Pericardium fibroblast (primary cell): ENCODE results near the gene LRRC71. TPM values are rescaled to one million over a fixed set of nuclear protein-coding genes. Genes with fewer than 3 reads are reported as not detected.

Source experiments
- total RNA-seq: library from RNA; depleted of rRNA; stranded (reverse); fragments of >200 nt; gene quantifications from 2 replicates; pipeline ENCODE4 v1.2.3, GENCODE V29; 2015

LRRC71 gene
- total RNA-seq = not detected in 2 replicates

GRCh38 chr1:156920233-156921052 is at the start of gene LRRC71:
Gene LRRC71 (plus strand): TSS chr1:156920632. CDS start chr1:156920804, 172 bp downstream.

GRCh38 chr1:156893048-156893953 is 27.1 kb upstream of the LRRC71 start, which contains the start of gene PEAR1:
Gene PEAR1 (plus strand): TSS chr1:156893718. CDS start chr1:156903927, 10,209 bp downstream.

Other genes starting within 250 kb of the LRRC71 start
- gene NES, start 243.2 kb upstream of the LRRC71 start, total RNA-seq = 10.2 and 26.6 TPM in 2 replicates
- 58.3 and 150 TPM in 2 replicates for gene CRABP2, start 215.0 kb upstream of the LRRC71 start, total RNA-seq
- gene METTL25B, start 192.2 kb upstream of the LRRC71 start, total RNA-seq = 18.2 and 18.3 TPM in 2 replicates
- gene ISG20L2, start 191.9 kb upstream of the LRRC71 start, total RNA-seq = 14.9 and 21.5 TPM in 2 replicates
- 52.3 and 57.1 TPM in 2 replicates for gene MRPL24, start 179.5 kb upstream of the LRRC71 start, total RNA-seq
- gene HDGF, start 169.0 kb upstream of the LRRC71 start, total RNA-seq = 120 and 124 TPM in 2 replicates
- 30.3 and 42.1 TPM in 2 replicates for gene PRCC, start 153.1 kb upstream of the LRRC71 start, total RNA-seq
- gene SH2D2A, start 103.8 kb upstream of the LRRC71 start, total RNA-seq = 0.23 TPM in 1 of 2 replicates, not detected in the other
- not detected in 2 replicates for gene INSRR, start 61.5 kb upstream of the LRRC71 start, total RNA-seq
- gene NTRK1, start 59.8 kb upstream of the LRRC71 start, total RNA-seq = not detected in 2 replicates
- gene PEAR1, start 26.9 kb upstream of the LRRC71 start, total RNA-seq = 20.1 and 23.8 TPM in 2 replicates
- gene ARHGEF11, start 125.1 kb downstream of the LRRC71 start, total RNA-seq = 20.2 and 24.9 TPM in 2 replicates
- not detected in 2 replicates for gene ETV3L, start 179.2 kb downstream of the LRRC71 start, total RNA-seq
- gene ETV3, start 217.8 kb downstream of the LRRC71 start, total RNA-seq = 8.2 and 9.2 TPM in 2 replicates